ENCODE results near the gene ETV6. TPM values are rescaled to one million over a fixed set of nuclear protein-coding genes. Genes with fewer than 3 reads are reported as not detected.
A peak's percentile ranks its signal among the peaks of the same experiment; 100 is the strongest.

ETV6 gene
- total RNA-seq, 1 experiment from 2014 or later: 19.3 TPM

DNA sequence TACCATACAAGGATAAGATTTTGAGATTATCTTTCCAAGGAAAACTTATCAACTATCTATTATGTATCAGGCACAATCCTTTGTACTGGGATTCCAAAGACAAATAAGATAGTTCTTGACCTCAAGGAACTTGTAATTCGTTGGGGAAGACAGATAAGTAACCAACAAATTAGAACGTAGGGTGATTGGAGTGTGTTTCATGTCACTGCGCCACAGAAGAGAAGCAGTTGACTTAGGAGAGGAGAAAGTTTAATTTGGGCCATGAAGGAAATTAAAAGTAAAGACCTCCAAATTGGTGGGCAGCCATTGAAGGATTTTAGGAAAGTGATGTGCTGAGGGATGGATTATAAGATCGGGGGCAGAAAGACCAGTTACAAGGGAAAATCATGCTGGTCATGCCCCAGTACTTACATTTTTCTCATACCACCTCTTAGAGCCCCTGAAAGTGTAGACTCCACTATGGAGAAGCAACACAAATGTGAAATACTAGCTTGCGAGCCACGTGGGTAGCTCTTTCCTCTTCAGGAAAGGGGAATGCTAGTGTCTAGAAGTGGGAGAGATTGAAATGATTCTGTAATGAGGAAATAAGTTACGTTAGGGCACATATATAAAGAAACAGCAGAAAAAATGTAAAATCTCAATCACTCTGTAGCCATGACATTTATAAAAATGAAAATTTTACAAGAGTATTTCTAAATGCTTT is 148.7 kb downstream of the ETV6 start:
- TF ChIP-seq, protein P1, sequence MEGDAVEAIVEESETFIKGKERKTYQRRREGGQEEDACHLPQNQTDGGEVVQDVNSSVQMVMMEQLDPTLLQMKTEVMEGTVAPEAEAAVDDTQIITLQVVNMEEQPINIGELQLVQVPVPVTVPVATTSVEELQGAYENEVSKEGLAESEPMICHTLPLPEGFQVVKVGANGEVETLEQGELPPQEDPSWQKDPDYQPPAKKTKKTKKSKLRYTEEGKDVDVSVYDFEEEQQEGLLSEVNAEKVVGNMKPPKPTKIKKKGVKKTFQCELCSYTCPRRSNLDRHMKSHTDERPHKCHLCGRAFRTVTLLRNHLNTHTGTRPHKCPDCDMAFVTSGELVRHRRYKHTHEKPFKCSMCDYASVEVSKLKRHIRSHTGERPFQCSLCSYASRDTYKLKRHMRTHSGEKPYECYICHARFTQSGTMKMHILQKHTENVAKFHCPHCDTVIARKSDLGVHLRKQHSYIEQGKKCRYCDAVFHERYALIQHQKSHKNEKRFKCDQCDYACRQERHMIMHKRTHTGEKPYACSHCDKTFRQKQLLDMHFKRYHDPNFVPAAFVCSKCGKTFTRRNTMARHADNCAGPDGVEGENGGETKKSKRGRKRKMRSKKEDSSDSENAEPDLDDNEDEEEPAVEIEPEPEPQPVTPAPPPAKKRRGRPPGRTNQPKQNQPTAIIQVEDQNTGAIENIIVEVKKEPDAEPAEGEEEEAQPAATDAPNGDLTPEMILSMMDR (IDR thresholded peaks at IDR 0.05; ENCODE audit: unreplicated experiment): no peak
- no peaks in the 10 kb centered on the region for H3K27me3 Mint-ChIP-seq (ENCODE audit: insufficient read depth, unreplicated experiment)
- BruUV-seq (replicated peaks): no TSS peak
- no peak for DNase-seq (ENCODE audit: unreplicated experiment)
- no peak overlapping the region for H3K4me3 Mint-ChIP-seq (ENCODE audit: unreplicated experiment)
- no peaks in the 10 kb centered on the region for H3K9me3 Mint-ChIP-seq (ENCODE audit: unreplicated experiment)
- intact Hi-C loops (cut with micrococcal nuclease): no loop called here
- peak overlapping the region; percentile 66 for H3K27ac Mint-ChIP-seq (ENCODE audit: low read depth, unreplicated experiment)
- ChIA-PET POLR2A (interaction anchor here (0.8 to 1.0 kb wide), 2 partner anchors 12 to 468 kb away, joined by 3 to 6 read pairs; no protein-coding TSS in a partner anchor), CTCF (interaction anchor here (0.7 to 1.0 kb wide), 3 partner anchors 10 to 182 kb away, joined by 3 to 4 read pairs (median 3); no protein-coding TSS in a partner anchor)
- H3K36me3 Mint-ChIP-seq (ENCODE audit: insufficient read depth, unreplicated experiment): peaks cover 6% of the 10 kb centered on the region
- H3K4me1 Mint-ChIP-seq (ENCODE audit: insufficient read depth, unreplicated experiment): peaks cover 47% of the 10 kb centered on the region

DNA sequence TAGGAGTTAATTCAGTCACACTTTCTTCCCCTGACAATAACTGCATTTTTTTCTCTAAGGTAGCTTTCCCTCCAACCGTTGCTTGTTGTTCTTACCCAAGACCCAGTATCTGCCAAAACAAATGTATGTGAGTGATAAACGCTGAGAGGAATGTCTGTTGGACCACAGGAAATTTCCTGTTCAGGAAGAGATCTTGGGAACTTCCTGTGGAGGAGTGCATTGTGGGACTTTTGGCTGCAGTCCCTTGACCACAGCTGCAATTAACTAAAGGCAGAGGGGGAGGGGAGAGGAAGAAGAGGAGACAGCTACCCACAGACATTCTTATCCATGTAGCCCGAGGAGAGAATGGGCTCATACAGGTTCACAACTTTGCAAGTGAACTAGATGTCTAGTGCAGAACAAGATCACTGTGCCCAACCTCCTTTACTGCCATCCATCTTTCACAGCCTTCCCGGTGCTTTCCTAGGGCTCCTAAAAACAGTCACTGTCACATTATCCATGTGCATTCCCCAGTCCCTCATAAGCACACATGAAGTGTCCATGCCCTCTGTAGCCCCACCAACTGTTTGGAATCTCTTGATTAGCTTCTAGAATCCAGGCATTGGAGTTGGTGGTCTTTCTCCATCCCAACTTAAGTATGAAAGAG is 149.5 kb downstream of the ETV6 start:
- peak overlapping the region; percentile 66 for H3K27ac Mint-ChIP-seq (ENCODE audit: low read depth, unreplicated experiment)
- intact Hi-C loops (cut with micrococcal nuclease): no loop called here
- TF ChIP-seq, protein P1 (IDR thresholded peaks at IDR 0.05; ENCODE audit: unreplicated experiment): no peak
- H3K9me3 Mint-ChIP-seq (ENCODE audit: unreplicated experiment): no peaks in the 10 kb centered on the region
- H3K27me3 Mint-ChIP-seq (ENCODE audit: insufficient read depth, unreplicated experiment): no peaks in the 10 kb centered on the region
- POLR2A ChIA-PET: interaction anchor here (0.8 to 1.0 kb wide), 2 partner anchors 11 to 467 kb away, joined by 3 to 6 read pairs; no protein-coding TSS in a partner anchor
- peaks cover 47% of the 10 kb centered on the region for H3K4me1 Mint-ChIP-seq (ENCODE audit: insufficient read depth, unreplicated experiment)
- CTCF ChIA-PET: interaction anchor here (1.0 kb wide), 1 partner anchor 183 kb away, joined by 3 read pairs; no protein-coding TSS in a partner anchor
- H3K36me3 Mint-ChIP-seq (ENCODE audit: insufficient read depth, unreplicated experiment): no peaks in the 10 kb centered on the region
- DNase-seq (ENCODE audit: unreplicated experiment): peak; percentile 94
- no peak overlapping the region for H3K4me3 Mint-ChIP-seq (ENCODE audit: unreplicated experiment)
- BruUV-seq (replicated peaks): no TSS peak

GRCh38 chr12:11799502-11799873 is 150.0 kb downstream of the ETV6 start:
- POLR2A ChIA-PET: interaction anchor here (1.0 kb wide), 1 partner anchor 466 kb away, joined by 6 read pairs; no protein-coding TSS in a partner anchor
- Mint-ChIP-seq H3K4me1 (ENCODE audit: insufficient read depth, unreplicated experiment) (peaks cover 47% of the 10 kb centered on the region), H3K27ac (ENCODE audit: low read depth, unreplicated experiment) (peak overlapping the region; percentile 66), H3K27me3 (ENCODE audit: insufficient read depth, unreplicated experiment) (no peaks in the 10 kb centered on the region), H3K4me3 (ENCODE audit: unreplicated experiment) (no peak overlapping the region), H3K9me3 (ENCODE audit: unreplicated experiment) (no peaks in the 10 kb centered on the region), H3K36me3 (ENCODE audit: insufficient read depth, unreplicated experiment) (no peaks in the 10 kb centered on the region)
- BruUV-seq (replicated peaks): no TSS peak
- CTCF ChIA-PET: no interaction called here
- DNase-seq (ENCODE audit: unreplicated experiment): no peak
- TF ChIP-seq, protein P1 (IDR thresholded peaks at IDR 0.05; ENCODE audit: unreplicated experiment): no peak
- intact Hi-C loops (cut with micrococcal nuclease): no loop called here

GRCh38 chr12:11801643-11802042 is 152.2 kb downstream of the ETV6 start:
- Mint-ChIP-seq H3K4me1 (ENCODE audit: insufficient read depth, unreplicated experiment) (peaks cover 38% of the 10 kb centered on the region), H3K36me3 (ENCODE audit: insufficient read depth, unreplicated experiment) (peaks cover 5% of the 10 kb centered on the region), H3K27me3 (ENCODE audit: insufficient read depth, unreplicated experiment) (no peaks in the 10 kb centered on the region), H3K4me3 (ENCODE audit: unreplicated experiment) (no peak overlapping the region), H3K27ac (ENCODE audit: low read depth, unreplicated experiment) (no peak overlapping the region), H3K9me3 (ENCODE audit: unreplicated experiment) (no peaks in the 10 kb centered on the region)
- no TSS peak for BruUV-seq (replicated peaks)
- intact Hi-C loops (cut with micrococcal nuclease): no loop called here
- DNase-seq (ENCODE audit: unreplicated experiment): peak; percentile 59
- TF ChIP-seq, protein P1 (IDR thresholded peaks at IDR 0.05; ENCODE audit: unreplicated experiment): no peak
- ChIA-PET POLR2A (interaction anchor here (0.9 to 1.7 kb wide), 5 partner anchors 10 to 32 kb away, joined by 3 to 6 read pairs (median 3); no protein-coding TSS in a partner anchor), CTCF (interaction anchor here (0.5 to 1.3 kb wide), 2 partner anchors 200 to 1187 kb away, joined by 3 read pairs; no protein-coding TSS in a partner anchor)

Data from MCF 10A (cell line).